Erythroblast (primary cell): ENCODE data around the gene FGFBP1.

Experiments used
- GATA1 ChIP-seq: IDR thresholded peaks from 2 replicates; pipeline ENCODE4 v1.6.1; 2011; ENCODE audit warnings: low read depth, mild to moderate bottlenecking, control low read depth, low read length, moderate library complexity
- POLR2A ChIP-seq: IDR thresholded peaks from 2 replicates; pipeline ENCODE4 v1.6.1; 2011; ENCODE audit warnings: mild to moderate bottlenecking, low read length

- TF ChIP-seq POLR2A, result no peak
- TF ChIP-seq GATA1, result no peak
Measured at GRCh38 chr4:15934259-15934658, 4.3 kb downstream of the FGFBP1 start.
